Measurements from ENCODE around the gene USP32.
A peak's percentile ranks its signal among the peaks of the same experiment; 100 is the strongest.

Gene USP32

GRCh38 chr17:60361889-60362288, 30.0 kb downstream of the USP32 start:
- no peak for TF ChIP-seq CTCF (IDR thresholded peaks at IDR 0.05; ENCODE audit: insufficient read depth, low read depth, low read length, missing control alignments)
- no peak for DNase-seq (ENCODE audit: low read depth)
- H3K4me3 ChIP-seq (ENCODE audit: low read length): no peak overlapping the region

- DNase-seq (ENCODE audit: low read depth): no peak
- TF ChIP-seq CTCF (IDR thresholded peaks at IDR 0.05; ENCODE audit: insufficient read depth, low read depth, low read length, missing control alignments): no peak
- H3K4me3 ChIP-seq (ENCODE audit: low read length): no peak overlapping the region
Measured at GRCh38 chr17:60359415-60359814, 32.5 kb downstream of the USP32 start.

- no peak overlapping the region for H3K4me3 ChIP-seq (ENCODE audit: low read length)
- no peak for TF ChIP-seq CTCF (IDR thresholded peaks at IDR 0.05; ENCODE audit: insufficient read depth, low read depth, low read length, missing control alignments)
- DNase-seq (ENCODE audit: low read depth): no peak
Measured at GRCh38 chr17:60358606-60359225, 33.2 kb downstream of the USP32 start.

GRCh38 chr17:60356940-60357339, 35.0 kb downstream of the USP32 start:
- TF ChIP-seq CTCF (IDR thresholded peaks at IDR 0.05; ENCODE audit: insufficient read depth, low read depth, low read length, missing control alignments): no peak
- DNase-seq (ENCODE audit: low read depth): peak; percentile 7
- no peak overlapping the region for H3K4me3 ChIP-seq (ENCODE audit: low read length)

GRCh38 chr17:60355663-60356594, 36.0 kb downstream of the USP32 start:
- no peak overlapping the region for H3K4me3 ChIP-seq (ENCODE audit: low read length)
- TF ChIP-seq CTCF (IDR thresholded peaks at IDR 0.05; ENCODE audit: insufficient read depth, low read depth, low read length, missing control alignments): no peak
- DNase-seq (ENCODE audit: low read depth): no peak

- TF ChIP-seq CTCF (IDR thresholded peaks at IDR 0.05; ENCODE audit: insufficient read depth, low read depth, low read length, missing control alignments): no peak
- peak; percentile 56 for DNase-seq (ENCODE audit: low read depth)
- H3K4me3 ChIP-seq (ENCODE audit: low read length): no peak overlapping the region
Measured at GRCh38 chr17:60354223-60354622, 37.7 kb downstream of the USP32 start.
